CD4-positive, alpha-beta T cell treated with Interleukin-12 subunit alpha and Interleukin-12 subunit beta, for 1 hour (primary cell): Measurements from ENCODE around the gene MMP23B.
"Not testable (repeated sequence)": the region's sequence is repeated elsewhere in the genome, so short reads cannot be mapped to it uniquely, and the experiment has no call there.

ENCODE experiments used
- DNase-seq: peaks from one replicate; pipeline ENCODE4 v3.0.0-alpha.2; 2020

The MMP23B gene

DNA sequence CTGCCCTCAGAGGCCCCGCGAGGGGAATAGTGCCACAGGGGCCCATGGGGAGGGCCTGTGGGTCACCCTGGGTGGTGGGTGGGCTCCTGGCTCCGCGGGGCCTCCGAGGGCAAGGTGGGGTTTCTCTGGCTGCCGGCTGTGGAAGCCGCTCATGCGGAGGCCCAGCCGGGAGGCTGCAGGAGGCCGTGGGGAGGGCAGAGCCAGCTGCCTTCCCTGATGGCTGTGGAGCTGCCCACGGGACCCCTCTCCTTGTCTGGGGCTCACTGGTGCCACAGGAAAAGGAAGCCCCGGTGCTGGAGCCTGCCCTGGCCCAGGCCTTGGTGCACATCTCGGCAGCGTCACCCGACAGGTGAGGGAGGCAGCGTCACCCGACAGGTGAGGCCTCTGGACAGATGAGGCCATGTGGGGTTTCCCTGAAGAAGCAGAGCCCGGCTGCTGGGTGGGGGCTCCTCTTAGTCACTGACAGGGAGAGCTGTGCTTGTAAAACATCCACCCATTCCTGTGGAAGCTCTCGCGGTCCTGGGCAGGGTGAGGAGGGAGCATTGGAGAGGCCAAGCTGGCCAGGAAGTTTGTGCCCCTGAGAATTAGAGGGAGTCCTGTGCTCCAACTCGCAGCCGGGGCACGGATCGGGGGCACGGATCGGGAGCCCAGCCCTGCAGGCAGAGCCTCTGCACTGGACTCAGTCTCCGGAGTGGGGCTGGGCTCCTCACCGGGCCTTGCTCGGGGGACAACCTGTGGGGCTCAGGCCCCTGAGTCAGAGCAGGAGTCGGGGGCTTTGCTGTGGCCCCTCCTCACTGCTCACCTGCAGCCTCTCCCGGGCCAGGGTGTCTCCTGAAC, 10.6 kb upstream of the MMP23B start:
- DNase-seq, result no peak

DNA sequence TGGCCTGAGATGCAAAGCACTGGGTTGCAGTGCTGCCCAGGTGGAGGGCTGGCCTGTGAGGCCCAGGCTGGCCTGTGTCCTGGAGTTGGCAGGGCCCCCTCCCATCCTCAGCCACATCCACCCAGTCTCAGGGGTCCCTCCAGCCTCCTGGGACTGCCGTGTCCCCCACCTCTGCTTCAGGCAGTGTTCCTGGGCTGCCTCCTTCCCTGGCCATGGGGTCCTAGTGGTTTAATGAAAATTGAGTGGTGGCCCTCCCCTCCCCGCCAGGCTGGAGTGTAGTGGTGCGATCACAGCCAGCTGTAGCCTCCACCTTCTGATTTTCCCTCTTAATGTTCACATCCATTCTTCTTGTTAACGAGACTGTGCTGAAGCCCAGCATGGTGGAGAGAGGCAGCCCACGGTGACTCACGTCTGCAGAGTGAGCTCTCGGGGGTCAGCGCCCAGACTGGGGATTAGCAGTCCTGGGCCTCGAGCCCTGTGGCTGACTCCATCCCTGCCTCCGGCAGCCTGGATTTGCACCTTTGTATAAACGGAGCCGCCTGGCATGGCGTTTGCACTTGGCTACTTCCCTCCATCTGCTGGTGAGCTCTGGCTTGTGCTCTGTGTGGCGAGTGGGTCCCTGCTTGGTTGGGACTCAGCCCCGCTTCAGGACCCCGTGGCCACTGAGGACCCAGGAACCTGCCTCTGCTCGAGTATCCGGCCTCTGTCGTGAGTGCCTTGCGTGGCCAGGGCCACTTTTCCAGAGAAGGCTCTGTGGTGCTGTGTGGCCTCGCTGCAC, 9.8 kb upstream of the MMP23B start:
- DNase-seq, result no peak

DNA sequence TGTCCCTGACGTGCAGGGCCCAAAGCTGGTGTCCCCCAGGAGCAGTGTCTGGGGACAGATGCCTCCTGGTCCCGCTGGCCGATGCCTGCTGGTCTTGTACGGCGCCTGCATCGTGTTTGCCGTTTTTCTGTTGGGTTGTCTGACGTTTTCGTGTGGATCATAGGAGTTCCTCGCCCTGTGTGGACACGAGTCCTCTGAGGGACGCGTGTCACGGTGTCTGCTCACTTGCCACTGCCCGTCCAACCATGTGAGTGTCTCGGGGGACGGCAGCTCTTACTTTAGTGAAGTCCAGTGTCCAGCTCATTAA, 9.2 kb upstream of the MMP23B start:
- no peak for DNase-seq

DNA sequence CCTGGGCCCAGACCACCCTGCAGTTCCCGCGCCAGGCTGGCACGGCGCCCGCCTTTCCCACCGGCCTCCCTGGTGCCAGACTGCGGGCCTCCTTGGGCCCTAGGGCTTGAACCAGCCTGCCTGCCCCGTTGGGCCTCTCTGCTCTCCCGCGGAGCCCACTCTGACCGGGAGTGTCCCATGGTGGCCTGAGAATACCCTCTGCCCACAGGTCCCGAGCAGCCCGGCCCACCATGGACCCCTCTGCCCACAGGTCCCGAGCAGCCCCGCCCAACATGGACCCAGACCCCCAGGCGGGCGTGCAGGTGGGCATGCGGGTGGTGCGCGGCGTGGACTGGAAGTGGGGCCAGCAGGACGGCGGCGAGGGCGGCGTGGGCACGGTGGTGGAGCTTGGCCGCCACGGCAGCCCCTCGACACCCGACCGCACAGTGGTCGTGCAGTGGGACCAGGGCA, 8.8 kb upstream of the MMP23B start:
- DNase-seq, result no peak

DNA sequence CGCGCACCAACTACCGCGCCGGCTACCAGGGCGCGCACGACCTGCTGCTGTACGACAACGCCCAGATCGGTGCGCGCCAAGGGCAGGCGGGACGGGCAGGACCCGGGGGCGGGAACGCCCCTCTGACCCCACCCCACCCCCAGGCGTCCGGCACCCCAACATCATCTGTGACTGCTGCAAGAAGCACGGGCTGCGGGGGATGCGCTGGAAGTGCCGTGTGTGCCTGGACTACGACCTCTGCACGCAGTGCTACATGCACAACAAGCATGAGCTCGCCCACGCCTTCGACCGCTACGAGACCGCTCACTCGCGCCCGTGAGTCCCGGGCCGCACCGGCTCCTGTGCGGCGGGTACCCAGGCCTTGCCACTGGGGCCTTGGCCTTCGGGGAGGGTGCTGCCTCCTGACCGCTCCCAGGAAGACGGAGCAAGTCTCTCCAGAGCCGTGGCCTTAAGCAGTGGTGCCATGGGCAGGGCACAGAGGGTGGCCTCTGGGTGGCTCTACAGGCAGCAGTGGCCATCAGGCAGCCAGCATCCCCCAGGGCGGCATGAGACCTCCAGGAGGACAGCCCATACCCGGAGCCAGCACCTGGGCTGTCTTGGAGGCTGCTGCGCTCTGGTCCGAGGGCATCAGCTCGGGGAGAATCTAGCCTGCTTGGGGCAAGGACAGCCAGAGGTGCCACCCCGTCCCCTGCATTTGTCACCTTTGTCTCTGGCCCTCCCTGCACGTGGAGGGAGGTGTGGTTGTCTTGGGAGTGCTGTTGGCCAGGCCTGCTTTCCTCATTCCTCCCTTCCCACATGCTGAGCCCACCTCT, 8.1 kb upstream of the MMP23B start:
- no peak for DNase-seq

DNA sequence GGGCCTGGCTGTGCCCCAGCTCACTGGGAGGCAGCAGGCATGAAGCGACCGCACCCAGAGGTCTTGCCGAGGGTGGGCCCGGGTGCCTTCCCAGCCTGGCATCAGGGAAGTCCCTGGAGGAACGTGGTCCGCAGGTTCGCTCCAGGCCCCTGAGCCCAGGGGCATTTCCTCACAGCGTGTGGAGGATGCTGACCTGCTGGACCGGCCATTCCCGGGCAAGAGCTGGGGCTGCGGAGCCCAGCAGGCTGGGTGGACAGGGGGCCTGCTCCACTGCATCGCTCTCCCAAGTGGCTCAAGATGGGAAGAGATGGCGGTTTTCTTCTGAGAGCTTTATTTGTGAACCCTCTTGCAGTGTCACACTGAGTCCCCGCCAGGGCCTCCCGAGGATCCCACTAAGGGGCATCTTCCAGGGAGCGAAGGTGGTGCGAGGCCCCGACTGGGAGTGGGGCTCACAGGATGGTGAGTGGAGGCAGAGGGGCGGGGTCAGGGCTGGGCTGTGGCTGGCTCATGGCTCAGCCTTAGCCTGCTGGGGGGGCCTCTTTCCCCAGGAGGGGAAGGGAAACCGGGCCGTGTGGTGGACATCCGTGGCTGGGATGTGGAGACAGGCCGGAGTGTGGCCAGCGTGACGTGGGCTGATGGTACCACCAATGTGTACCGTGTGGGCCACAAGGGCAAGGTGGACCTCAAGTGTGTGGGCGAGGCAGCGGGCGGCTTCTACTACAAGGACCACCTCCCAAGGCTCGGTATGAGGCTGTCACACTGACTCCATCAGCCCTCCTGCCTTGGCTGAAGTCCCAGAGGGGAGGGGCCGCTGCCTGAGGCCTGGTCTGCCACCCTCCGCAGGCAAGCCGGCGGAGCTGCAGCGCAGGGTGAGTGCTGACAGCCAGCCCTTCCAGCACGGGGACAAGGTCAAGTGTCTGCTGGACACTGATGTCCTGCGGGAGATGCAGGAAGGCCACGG, 7.2 kb upstream of the MMP23B start:
- DNase-seq, result no peak

DNA sequence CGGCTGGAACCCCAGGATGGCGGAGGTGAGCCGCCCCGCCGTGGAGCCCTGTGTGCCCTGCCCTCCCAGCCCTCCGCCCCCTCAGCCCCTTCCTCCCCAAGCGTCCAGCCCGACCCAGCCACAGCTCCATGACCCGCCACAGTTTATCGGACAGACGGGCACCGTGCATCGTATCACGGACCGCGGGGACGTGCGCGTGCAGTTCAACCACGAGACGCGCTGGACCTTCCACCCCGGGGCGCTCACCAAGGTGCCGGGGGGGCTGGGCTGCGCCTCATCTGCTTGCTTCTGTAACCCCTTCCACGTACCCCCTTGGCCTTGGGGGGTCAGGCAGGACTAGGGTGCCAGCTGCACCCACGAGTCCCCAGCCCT, 6.6 kb upstream of the MMP23B start:
- DNase-seq, result no peak

DNA sequence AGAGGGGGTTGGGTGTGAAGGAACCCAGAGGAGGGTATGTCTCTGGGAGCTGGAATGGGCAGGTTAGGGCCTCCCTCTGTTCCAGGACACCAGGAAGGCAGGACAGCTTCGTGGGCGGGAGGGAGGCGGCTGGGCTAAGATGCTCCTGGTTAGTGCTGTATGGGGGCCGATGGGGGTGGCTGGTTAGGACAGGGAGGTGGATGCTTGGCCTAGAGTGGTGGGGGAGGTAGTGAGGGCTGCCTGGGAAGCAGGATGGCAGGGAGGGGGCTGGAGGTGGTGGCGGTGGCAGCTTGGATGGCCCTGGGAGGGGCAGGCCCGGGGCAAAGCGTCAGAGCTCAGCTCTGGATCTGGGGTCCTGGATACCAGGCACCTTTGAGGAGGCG, 6.2 kb upstream of the MMP23B start:
- DNase-seq, result no peak

DNA sequence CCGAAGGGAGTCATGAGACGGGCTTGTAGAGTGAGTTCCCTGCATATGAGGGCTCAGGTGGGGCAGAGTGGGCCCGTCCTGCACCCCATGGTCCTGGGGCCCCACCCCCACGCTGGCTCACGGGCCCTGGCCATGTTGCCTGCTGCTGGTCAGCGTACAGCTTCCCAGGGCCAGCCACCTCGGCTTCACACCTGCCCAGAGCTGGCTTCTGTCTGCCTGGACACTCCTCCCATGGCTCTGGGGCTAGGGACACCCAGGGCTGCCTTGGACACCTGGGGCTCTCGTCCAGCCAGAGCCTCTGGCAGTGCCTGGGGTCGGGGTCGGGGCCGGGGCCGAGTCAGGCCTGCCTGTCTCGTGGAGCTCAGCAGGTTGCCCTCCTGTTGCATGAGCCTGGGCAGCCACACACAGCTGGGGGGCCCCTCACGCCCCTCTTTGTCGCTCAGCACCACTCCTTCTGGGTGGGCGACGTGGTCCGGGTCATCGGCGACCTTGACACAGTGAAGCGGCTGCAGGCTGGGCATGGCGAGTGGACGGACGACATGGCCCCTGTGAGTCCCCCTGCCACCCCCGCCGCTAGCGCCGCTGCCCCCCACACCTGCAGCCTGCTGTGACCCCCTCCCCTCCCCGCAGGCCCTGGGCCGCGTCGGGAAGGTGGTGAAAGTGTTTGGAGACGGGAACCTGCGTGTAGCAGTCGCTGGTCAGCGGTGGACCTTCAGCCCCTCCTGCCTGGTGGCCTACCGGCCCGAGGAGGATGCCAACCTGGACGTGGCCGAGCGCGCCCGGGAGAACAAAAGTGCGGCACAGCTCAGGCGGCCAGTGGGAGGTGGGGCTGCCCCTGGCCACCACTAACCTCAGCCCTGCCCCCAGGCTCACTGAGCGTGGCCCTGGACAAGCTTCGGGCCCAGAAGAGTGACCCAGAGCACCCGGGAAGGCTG, 5.5 kb upstream of the MMP23B start:
- no peak for DNase-seq

DNA sequence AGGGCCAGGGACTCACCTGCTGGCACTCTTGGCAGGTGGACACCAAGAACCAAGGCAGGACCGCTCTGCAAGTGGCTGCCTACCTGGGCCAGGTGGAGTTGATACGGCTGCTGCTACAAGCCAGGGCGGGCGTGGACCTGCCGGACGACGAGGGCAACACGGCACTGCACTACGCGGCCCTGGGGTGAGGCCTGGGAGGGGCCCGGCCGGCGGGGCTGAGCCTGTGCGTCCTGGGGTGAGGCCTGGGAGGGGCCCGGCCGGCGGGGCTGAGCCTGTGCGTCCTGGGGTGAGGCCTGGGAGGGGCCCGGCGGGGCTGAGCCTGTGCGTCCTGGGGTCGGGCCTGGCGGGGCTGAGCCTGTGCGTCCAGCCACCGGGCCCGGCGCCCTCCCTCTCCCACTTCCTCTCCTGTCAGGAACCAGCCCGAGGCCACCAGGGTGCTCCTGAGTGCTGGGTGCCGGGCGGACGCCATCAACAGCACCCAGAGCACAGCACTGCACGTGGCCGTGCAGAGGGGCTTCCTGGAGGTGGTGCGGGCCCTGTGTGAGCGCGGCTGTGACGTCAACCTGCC, 4.6 kb upstream of the MMP23B start:
- no peak for DNase-seq

DNA sequence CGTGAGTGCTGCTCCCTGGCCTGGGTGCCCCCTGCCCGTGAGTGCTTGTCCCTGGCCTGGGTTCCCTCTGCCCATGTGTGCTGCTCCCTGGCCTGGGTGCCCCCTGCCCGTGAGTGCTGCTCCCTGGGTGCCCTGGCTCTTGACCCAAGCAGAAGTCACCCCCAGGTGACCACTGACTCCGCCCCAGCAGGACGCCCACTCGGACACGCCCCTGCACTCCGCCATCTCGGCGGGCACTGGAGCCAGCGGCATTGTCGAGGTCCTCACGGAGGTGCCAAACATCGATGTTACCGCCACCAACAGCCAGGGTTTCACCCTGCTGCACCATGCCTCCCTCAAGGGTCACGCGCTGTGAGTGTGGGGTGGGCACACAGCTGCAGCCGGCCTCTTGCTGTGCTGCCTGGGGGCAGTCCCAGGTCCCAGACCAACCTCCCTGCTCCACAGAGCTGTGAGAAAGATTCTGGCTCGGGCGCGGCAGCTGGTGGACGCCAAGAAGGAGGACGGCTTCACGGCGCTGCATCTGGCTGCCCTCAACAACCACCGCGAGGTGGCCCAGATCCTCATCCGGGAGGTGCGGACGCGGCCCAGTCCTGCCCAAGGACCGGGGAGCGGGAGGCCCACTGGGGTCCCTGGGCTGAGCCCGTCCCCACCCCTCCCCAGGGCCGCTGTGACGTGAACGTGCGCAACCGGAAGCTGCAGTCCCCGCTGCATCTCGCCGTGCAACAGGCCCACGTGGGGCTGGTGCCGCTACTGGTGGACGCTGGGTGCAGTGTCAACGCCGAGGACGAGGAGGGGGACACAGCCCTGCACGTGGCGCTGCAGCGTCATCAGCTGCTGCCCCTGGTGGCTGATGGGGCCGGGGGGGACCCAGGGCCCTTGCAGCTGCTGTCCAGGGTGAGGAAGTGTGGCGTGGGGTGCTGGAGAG, 3.9 kb upstream of the MMP23B start:
- no peak for DNase-seq

DNA sequence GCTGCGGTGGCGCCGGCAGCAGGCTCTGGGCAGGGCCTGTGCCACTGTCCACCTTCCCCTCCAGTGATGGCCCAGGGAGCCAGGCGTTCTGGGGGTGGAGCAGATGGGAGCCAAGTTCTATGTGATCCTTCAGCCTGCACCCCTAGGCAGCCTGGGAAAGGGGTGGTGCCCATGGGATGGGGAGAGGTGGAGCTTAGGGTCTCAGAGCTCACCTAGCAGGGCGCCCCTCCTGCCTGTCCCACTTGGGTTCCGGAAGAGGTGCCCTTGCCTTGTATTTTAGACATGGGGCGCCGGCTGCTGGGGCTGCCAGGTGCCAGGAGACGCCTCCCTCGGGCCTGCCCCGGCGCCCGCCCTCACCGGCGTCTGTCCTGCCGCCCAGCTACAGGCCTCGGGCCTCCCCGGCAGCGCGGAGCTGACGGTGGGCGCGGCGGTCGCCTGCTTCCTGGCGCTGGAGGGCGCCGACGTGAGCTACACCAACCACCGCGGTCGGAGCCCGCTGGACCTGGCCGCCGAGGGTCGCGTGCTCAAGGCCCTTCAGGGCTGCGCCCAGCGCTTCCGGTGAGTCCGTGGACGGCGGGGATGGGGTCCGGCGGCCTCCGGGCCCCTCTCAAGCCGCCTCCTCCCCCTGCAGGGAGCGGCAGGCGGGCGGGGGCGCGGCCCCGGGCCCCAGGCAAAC, 3.1 kb upstream of the MMP23B start:
- DNase-seq, result peak; percentile 57

DNA sequence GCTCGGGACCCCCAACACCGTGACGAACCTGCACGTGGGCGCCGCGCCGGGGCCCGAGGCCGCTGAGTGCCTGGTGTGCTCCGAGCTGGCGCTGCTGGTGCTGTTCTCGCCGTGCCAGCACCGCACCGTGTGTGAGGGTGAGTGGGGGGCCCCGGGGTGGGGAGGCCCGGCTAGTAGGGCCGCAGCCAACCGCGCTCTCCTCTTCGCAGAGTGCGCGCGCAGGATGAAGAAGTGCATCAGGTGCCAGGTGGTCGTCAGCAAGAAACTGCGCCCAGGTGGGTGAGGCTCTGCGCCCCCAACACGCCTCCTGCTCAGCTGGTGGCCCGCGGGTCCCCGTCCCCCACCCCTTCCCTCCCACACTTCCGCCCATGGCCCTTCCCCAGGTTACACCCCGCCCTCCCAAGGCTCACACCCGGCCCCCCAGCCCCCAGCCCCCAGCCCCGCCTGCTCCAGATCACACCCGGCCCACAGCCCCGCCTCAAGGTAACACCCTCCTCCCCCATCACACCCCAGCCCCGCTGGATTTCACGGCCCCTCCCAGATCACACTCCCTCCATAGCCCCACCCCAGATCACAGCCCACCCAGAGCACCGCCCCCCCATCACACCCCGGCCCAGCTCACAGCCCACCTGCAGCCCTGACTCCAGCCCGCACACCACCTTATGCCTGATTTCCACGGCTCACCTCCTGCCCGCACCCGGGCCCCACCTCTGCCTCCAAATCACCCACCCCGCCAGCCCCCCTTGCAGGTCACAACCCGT, 2.4 kb upstream of the MMP23B start:
- peak; percentile 91 for DNase-seq

DNA sequence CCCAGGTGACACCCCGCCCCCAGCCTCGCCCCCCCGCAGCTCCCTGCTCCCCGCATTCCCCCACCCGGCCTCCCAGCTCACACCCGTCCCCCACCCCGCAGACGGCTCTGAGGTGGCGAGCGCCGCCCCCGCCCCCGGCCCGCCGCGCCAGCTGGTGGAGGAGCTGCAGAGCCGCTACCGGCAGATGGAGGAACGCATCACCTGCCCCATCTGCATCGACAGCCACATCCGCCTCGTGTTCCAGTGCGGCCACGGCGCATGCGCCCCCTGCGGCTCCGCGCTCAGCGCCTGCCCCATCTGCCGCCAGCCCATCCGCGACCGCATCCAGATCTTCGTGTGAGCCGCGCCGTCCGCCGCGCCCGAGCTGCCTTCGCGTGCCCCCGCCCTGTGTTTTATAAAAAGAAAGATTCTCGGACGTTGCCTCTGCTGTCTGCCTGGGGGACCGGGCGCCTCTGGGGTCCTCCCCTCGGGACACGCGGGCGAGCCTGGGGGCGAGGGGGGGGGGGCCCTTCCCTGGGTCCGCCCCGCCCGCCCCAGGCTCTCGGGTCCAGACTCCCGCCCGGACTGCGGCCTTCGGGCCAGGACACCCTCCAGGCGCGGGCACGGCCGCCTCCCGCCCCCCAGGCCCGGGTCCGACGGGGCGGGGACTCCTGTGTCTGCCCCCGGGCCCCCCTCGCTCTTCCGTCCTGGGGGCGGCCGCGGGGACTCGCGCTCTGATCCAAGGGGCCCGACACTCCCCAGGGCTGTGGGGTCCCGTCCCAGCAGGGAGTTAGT, 1.6 kb upstream of the MMP23B start:
- peak; percentile 97 for DNase-seq

DNA sequence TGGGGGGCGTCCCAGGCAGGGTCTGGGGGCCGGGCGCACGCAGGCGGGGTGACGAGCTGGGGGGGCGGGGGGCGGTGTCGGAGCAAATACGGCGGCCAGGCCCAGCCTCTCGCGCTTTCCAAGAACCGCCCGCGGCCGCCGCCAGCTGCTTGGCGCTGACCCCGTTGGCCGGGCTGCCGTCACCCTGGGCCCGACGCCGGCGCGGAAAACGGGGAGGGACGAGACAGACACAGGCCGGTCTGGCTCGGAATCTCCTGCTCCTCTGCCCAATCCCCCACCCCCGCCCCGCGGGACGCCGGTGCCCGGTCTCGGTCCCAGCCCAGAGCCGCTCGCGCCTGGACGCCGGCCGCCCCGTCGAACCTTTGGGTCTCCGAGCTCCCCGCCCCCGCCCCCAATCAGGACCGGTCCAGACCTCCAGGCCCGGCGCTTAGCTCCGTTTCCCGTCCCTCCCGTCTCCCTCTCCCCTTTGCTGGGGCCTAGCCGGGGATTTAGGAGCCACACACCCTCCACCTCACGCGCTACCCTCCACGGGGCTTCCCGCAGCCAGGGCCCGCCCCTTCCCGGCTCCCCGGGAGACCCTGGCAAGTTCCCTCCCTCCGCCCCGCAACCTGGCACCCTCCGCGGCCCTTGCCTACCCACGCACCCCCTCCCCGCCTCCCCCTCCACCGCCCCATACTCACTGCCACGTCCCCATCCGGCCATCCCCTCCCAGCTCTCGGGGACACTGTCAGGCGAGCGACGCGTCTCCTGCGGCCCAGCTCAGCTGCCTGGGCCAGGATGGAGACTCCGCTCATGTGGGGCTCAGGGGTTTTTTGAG, 800 bp upstream of the MMP23B start:
- DNase-seq, result peak; percentile 57

DNA sequence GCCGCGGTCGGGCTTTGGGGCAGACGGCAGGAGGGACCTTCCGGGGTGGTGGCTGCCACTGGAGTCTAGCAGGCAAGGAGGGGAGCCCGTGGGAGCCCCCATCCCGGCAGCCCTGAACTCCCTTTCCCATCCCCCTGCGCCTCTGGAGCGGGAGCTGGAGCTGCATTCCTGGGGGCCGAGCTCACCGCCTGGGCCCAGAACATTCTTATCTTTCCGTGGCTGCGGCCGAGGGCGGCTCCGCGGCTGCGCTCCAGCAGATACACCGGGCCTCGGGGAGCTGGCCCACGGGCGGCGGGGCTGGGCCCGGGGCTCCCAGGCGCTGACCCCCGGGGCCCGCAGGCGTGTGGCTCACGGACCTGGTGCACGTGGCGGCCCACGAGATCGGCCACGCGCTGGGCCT, 1.4 kb downstream of the MMP23B start:
- DNase-seq, result not testable (repeated sequence)

DNA sequence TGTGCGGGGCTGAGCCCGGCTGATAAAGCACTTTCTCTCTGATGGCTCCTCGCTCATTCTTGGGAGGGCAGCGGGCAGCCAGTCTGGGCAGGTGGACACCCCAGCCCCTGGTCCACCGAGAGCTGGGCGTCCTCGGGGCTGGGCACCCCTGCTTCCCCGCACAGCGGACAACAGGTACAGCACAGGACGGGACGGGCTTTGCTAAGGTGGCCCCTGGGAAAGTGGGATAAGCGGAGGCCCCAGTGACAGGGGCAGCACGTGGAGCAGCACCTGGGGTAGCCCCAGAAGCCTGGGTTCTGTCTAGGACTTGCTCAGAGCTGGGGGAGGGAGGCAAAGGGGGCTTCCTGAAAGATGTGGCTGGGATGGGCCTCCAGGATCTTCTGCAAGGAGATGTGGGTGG, 2.6 kb downstream of the MMP23B start:
- DNase-seq, result not testable (repeated sequence)
